GM19395 (cell line): ENCODE data around the gene ANKRD11.
"Not testable (repeated sequence)": the region's sequence is repeated elsewhere in the genome, so short reads cannot be mapped to it uniquely, and the experiment has no call there.

ENCODE experiments used
- ATAC-seq: cut with Tn5 transposase; IDR thresholded peaks from one replicate; pipeline ENCODE4 v1.9.1; 2021; ENCODE audit warnings: mild to moderate bottlenecking, moderate library complexity; ENCODE audit not compliant: unreplicated experiment

Gene ANKRD11

DNA sequence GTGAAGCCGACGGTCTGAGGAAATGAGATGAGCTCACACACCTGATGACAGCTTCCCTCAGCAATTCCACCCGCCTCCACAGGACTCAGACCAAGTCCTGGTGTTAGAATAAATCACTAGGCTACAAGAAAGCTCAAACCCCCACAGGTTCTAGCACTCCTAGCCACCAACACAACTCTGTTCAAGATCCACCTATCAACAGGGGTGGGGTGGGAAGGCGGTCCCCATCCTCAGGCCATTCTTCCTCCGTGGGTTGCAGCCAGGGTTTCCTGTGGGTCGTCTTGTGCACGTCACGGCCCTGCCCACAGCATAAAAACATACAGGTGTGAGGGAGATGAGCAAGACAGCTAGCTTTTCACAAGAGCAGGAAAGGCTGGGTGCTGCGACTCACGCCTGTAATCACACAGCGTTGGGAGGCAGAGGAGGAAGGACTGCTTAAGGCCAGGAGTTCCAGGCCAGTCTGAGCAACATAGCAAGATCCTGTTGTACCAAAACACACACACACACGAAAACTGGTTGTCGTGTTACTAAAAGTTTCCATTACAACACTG, 81.1 kb downstream of the ANKRD11 start:
- ATAC-seq, result no peak

- ATAC-seq, result no peak
These were observed 82.0 kb downstream of the ANKRD11 start for GRCh38 chr16:89408315-89408714.

GRCh38 chr16:89407925-89408300, 82.4 kb downstream of the ANKRD11 start:
- no peak for ATAC-seq

GRCh38 chr16:89407282-89407924, 83.0 kb downstream of the ANKRD11 start:
- no peak for ATAC-seq

DNA sequence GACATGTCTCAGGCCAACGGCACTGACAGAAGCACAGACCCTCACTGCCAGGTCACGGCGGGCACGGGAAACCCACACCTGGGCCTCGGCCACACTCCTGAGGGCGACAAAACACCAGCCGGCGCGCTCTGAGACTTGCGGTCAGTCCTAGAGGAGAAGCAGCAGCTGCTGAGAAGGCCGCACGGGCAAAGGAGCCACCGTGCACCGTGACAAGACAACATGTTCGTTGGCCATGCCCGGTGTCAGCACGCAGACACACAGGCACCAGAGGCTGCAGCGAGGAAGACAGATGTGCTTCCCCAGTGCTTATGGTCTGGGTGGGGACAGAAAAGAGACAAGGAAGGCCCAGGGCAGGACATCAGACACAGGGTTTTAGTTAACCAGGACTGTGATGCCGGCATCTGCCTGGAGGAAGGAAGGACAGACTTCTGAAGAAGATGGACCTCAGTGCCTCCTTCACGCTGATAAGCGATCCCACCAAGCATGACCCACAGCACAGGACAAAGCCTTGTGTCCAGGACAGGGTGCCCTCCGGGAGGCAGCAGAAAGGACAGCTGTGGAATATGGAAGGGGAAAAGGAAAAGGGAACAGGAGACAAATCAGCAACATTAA, 84.0 kb downstream of the ANKRD11 start:
- no peak for ATAC-seq

DNA sequence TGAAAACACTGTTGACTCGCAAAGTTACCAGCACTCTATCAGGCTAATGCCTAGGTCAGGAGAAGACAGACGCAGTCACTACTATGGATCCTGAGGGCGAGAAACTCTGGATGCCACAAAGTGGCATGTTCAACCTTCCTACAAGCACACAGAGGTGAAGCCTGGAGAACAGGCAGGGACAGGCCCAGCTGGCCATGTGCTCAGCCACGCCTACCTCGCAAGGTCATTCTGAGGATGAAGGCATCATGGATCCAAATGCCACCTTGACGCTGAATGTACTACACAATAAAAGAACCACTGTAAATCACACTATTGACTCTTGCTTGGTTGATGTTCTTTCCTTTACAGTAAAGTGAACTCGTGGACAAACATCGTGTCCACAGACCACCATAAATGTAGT, 85.8 kb downstream of the ANKRD11 start:
- ATAC-seq, result no peak

DNA sequence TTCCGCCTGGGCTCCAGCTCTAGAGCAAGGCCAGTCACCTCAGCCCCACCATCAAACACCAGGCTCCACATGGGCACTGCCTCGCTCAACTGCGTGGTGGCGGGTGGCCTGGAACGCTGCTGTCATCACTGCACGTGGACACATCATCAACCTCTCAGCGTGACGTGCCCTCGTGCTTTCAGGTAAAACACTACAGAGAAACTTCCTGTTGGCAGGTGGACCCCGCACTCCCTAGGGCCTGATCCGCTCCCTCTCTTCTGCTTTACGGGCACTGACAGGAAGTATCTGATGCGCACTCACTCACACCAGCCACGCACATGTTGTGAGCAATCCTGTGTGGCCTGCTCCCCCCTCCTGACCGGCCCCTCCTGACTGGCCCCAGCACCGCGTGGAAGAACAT, 87.4 kb downstream of the ANKRD11 start:
- ATAC-seq, result no peak

DNA sequence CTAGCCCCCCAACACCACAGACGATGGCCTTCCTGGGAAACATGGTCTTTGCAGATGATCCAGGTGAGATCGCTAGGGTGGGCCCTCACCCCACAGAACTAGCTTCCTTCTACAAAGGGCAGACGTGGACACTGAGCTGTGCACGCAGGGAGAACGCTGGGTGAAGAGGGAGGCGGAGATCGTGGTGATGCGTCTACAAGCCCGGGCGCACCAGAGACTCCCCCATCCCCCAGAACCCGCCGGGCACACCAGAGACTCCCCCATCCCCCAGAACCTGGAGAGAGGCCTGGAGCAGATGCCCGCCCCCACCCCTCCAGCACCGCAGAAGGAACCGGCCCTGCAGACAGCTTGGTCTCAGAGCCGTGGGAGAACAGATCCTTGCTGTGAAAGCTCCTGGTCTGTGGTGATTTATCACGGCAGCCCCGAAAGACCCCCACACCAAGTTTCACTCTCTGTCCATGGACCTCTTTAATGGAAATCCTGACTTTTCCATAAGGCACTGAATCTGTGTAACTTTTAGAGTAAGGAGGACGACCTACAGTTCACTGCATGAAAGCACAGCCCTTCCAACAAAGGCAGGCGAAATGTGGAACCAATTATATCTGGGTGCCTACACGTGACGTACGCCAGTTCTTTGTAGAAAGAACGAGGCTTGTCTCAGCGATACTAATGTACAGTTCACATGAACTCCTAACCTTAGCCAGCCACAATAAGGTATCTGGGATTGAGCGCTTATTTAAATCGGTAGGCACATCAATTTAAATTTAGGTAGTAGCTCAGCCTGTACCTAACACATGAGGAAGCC, 88.5 kb downstream of the ANKRD11 start:
- no peak for ATAC-seq

DNA sequence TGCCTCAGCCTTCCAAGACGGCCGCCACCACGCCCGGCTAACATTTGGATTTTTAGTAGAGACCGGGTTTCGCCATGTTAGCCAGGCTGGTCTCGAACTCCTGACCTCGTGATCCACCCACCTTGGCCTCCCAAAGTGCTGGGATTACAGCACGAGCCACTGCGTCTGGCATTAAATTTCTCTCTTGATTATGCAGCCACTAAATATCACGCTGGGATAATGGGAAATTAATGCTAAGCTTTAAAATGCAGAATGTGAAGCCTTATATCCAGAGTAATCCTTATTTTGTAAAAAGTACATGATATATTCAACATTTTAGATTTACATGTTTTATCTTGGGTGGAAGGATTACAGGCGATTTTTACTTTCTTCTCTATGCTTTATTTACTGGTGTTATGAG, 89.2 kb downstream of the ANKRD11 start:
- ATAC-seq, result no peak

- no peak for ATAC-seq
These were observed 89.6 kb downstream of the ANKRD11 start for GRCh38 chr16:89400740-89401139.

GRCh38 chr16:89398924-89399323, 91.4 kb downstream of the ANKRD11 start:
- no peak for ATAC-seq

DNA sequence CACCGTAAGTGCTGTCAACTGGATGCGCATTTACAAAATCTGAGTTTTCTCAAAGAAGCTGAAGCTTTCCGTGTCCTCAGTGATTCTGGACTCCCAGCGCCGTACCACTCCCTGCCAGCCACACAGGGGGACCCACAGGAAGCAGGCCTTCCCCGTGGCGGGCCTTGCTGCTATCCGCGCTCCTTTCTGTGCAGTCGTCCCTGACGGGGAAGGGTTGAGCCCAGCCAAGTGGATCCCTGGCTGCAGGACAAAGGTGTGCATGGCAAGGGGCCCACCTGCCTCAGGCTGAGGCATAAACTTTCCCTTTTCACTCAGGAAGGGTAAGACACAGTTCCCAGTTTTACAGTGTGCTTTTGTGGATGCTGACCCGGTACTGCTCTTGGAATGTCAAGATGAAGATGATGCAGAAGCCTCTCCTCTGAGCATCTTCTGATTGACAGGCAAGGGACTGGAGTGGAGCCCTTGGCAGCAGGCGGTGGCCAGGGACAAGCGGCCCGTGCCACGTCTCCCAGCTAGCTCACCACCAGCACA, 93.0 kb downstream of the ANKRD11 start:
- no peak for ATAC-seq

DNA sequence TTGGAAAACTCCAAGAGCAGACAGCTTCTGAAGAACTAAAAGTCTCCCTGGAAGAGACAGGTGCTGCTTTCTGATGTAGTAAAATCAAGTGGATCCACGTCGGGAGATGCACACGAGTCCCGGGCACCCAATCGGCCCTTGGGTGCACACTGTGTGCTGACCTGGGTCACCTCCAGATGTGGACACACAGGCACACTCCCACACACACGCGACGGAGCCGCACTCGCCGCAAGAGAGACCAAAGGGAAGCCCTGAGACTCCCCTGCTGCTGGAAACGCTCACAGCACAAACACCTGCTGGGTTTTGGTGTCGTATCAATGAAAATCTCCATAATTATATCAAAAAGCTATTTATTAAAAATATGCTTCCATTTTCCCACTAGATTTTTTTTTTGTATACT, 94.2 kb downstream of the ANKRD11 start:
- ATAC-seq, result no peak

DNA sequence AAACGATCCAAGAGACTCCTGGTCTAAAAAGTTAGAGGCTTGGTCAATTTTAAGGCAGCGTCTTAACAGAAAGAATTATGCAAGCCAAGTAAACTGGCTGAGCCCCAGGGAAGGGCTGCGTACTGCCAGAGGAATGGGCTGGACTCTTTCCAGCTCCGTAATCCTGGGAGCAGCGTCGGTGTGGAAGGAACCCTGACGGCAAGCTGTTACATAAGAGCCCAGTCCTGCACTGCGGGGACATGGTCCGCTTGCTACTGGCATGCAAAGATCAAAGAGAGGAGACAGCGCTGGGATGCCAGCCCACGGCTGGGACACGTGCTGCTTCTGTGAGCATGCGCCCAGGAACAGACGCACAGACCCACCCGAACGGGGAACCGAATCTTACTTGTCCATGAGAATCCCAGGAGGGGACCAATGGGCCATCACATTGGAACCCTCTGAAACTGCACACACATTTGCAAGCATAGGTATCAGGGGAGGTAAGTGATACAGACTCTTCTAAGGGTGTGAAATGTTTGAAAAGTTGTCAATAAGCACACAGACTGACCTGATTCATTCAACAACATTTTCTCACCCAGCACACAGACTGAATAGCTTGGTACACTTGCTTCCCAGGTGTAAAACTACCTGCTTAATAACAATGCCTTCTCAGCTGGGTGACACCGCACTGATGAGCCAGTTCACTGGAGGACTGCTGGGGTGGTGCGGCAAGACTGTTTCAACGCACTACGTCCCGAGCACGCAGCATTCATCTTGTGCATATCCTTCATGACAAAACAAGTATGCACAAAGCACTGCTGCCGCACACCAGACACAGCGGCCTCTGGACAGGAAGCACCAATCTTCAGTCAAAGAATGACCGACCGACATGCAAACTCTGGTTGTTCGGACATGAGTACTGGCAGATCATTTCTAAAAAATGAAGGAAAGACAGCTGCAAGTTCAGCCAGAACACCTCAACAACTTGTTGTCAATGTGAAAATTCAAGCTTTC, 94.9 kb downstream of the ANKRD11 start:
- ATAC-seq, result no peak

DNA sequence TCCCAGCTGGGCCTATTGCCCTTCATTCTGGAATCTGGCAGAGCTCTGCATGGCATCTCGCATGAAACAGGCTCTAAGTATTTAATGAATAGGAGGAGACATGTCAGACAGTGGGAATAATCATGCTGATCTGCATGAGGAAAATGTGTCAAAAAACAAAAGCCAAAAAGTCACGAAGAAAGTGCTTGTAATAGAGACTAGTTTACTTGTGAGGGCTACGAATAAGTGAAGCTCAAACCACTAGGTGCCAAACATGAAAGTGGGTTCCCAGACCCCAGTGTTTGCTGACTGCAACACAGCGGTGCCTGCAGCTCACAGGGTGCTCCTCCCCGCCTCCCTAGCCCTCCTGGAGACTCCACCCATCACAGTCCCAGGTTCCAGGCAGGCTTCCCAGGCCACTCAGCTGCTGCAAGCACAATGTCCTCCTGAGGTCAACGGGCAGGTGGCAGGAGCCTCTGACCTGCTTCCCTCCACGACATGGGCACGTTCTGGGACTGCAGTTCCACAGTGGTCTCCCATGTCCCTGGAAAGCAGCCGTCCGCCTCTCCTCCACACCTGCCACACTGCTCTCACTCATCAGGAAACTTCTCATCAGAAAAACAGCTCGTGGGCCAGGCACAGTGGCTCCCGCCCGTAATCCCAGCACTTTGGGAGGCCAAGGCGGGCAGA, 96.5 kb downstream of the ANKRD11 start:
- ATAC-seq, result no peak

- no peak for ATAC-seq
These were observed 97.3 kb downstream of the ANKRD11 start for GRCh38 chr16:89392881-89393737.

DNA sequence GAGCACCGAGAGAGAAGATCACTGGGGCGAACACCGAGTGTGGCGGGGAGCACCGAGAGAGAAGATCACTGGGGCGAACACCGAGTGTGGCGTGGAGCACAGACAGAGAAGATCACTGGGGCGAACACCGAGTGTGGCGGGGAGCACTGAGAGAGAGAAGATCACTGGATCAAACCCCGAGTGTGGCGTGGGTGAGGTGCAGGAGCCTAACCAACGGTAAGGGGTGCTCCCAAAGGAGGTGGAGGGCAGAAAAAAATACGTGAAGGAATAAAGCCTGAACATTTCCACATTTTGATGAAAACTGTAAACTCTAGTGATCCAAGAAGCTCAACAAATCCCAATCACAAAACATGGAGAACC, 100.2 kb downstream of the ANKRD11 start:
- ATAC-seq, result not testable (repeated sequence)

DNA sequence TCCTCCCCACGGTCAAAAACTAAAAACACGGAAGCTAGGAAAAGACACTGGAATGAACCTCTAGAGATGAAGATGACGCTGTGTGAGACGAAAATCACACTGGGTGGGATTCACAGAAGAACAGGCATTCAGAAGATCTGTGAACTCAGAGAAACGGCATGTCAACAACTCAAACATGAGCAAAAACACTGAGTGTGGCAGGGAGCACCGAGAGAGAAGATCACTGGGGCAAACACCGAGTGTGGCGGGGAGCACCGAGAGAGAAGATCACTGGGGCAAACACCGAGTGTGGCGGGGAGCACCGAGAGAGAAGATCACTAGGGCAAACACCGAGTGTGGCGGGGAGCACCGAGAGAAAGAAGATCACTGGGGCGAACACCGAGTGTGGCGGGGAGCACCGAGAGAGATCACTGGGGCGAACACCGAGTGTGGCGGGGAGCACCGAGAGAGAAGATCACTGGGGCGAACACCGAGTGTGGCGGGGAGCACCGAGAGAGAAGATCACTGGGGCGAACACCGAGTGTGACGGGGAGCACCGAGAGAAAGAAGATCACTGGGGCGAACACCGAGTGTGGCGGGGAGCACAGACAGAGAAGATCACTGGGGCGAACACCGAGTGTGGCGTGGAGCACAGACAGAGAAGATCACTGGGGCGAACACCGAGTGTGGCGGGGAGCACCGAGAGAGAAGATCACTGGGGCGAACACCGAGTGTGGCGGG, 100.7 kb downstream of the ANKRD11 start:
- ATAC-seq, result not testable (repeated sequence)
